Measurements from ENCODE around the gene DNAH14.
"Not testable (repeated sequence)": the region's sequence is repeated elsewhere in the genome, so short reads cannot be mapped to it uniquely, and the experiment has no call there.

The DNAH14 gene

GRCh38 chr1:225360119-225360518 is 430.6 kb downstream of the DNAH14 start:
- DNase-seq: no peak

- no peak for DNase-seq
These were observed 431.7 kb downstream of the DNAH14 start for GRCh38 chr1:225361176-225361575.

- DNase-seq: no peak
These were observed 433.3 kb downstream of the DNAH14 start for GRCh38 chr1:225362805-225363204.

GRCh38 chr1:225364439-225364838 is 435.0 kb downstream of the DNAH14 start:
- DNase-seq: no peak

GRCh38 chr1:225366018-225366417 is 436.5 kb downstream of the DNAH14 start:
- no peak for DNase-seq

GRCh38 chr1:225366552-225366951 is 437.1 kb downstream of the DNAH14 start:
- no peak for DNase-seq

- DNase-seq: no peak
These were observed 438.6 kb downstream of the DNAH14 start for GRCh38 chr1:225368036-225368552.

- DNase-seq: no peak
These were observed 442.0 kb downstream of the DNAH14 start for GRCh38 chr1:225371366-225372010.

GRCh38 chr1:225373155-225373554 is 443.7 kb downstream of the DNAH14 start:
- no peak for DNase-seq

GRCh38 chr1:225374996-225375395 is 445.5 kb downstream of the DNAH14 start:
- no peak for DNase-seq

GRCh38 chr1:225378880-225379279 is 449.4 kb downstream of the DNAH14 start:
- no peak for DNase-seq

- no peak for DNase-seq
These were observed 451.2 kb downstream of the DNAH14 start for GRCh38 chr1:225380691-225381090.

- not testable (repeated sequence) for DNase-seq
These were observed 457.4 kb downstream of the DNAH14 start for GRCh38 chr1:225386860-225387259.

GRCh38 chr1:225388372-225388771 is 458.9 kb downstream of the DNAH14 start:
- DNase-seq: no peak

- DNase-seq: no peak
These were observed 460.4 kb downstream of the DNAH14 start for GRCh38 chr1:225389843-225390242.

GRCh38 chr1:225396357-225396756 is 466.9 kb downstream of the DNAH14 start:
- no peak for DNase-seq

- no peak for DNase-seq
These were observed 471.5 kb downstream of the DNAH14 start for GRCh38 chr1:225400968-225401367.

GRCh38 chr1:225406976-225407725 is 477.7 kb downstream of the DNAH14 start:
- no peak for DNase-seq

- DNase-seq: no peak
These were observed 478.3 kb downstream of the DNAH14 start for GRCh38 chr1:225407755-225408154.

GRCh38 chr1:225408249-225408648 is 478.8 kb downstream of the DNAH14 start:
- no peak for DNase-seq

- no peak for DNase-seq
These were observed 479.6 kb downstream of the DNAH14 start for GRCh38 chr1:225409051-225409450.

- no peak for DNase-seq
These were observed 480.6 kb downstream of the DNAH14 start for GRCh38 chr1:225410036-225410435.

GRCh38 chr1:225412321-225412720 is 482.8 kb downstream of the DNAH14 start:
- no peak for DNase-seq

- no peak for DNase-seq
These were observed 483.4 kb downstream of the DNAH14 start for GRCh38 chr1:225412803-225413351.

Measured in activated T-cell treated with anti-CD3 and anti-CD28 coated beads, Interleukin-2, amount 50 U/mL, for 1 hour (primary cell).